Endothelial cell of umbilical vein (primary cell): ENCODE results near the gene TNFAIP8. TPM values are rescaled to one million over a fixed set of nuclear protein-coding genes. Genes with fewer than 3 reads are reported as not detected.

ENCODE experiments used
- BruUV-seq: library from RNA; stranded (reverse); fragments of 400-500 nt; replicated peaks from 2 replicates; lab custom pipeline; 2021; lab: Mats Ljungman, UMichigan
- CTCF ChIA-PET: fragments of 300-600, 350-600 bp; sonication (Branson Sonifier 250); formaldehyde crosslinking; loops from one replicate; lab custom pipeline; 2021; ENCODE audit warnings: antibody characterized with exemption, inconsistent platforms; lab: Charles Lee
- POLR2A ChIA-PET: fragments of 300-600, 350-600 bp; sonication (Branson Sonifier 250); formaldehyde crosslinking; loops from one replicate; lab custom pipeline; 2021; ENCODE audit warnings: antibody characterized with exemption, inconsistent platforms; lab: Charles Lee
- DNase-seq: peaks from one replicate; pipeline ENCODE4 v3.0.0-alpha.2; 2011; ENCODE audit warnings: low read depth, low spot score
- FAIRE-seq: peaks from 2 replicates; lab custom pipeline; 2011; peaks lifted over from hg19 to GRCh38; lab: Jason Lieb, UNC
- H2AFZ ChIP-seq: 2 replicates; pipeline ENCODE4 v1.6.0; 2012; ENCODE audit warnings: low read depth, low read length, control low read depth, inconsistent platforms
- H3K27ac ChIP-seq: 2 replicates; pipeline ENCODE4 v1.5.1; 2011; ENCODE audit warnings: low read depth, mild to moderate bottlenecking, control low read depth, low read length, moderate library complexity; ENCODE audit not compliant: insufficient read depth
- H3K27me3 ChIP-seq, 2 experiments: 2 replicates each; pipeline versions ENCODE4 v1.6.0 to v1.6.1; 2011; ENCODE audit warnings: low read length in 2 of 2, mixed read lengths in 1 of 2; ENCODE audit not compliant: control insufficient read depth in 2 of 2, insufficient read depth in 2 of 2
- H3K36me3 ChIP-seq, 2 experiments: 2 replicates in 1 of 2; 3 replicates in 1 of 2; pipeline ENCODE4 v1.5.1; 2011; ENCODE audit warnings: low read length in 2 of 2, mild to moderate bottlenecking in 1 of 2, moderate library complexity in 1 of 2; ENCODE audit not compliant: control insufficient read depth in 2 of 2, insufficient read depth in 2 of 2; ENCODE audit errors: extremely low read depth in 1 of 2
- H3K4me1 ChIP-seq: 3 replicates; pipeline ENCODE4 v1.5.1; 2011; ENCODE audit warnings: mild to moderate bottlenecking, low read length; ENCODE audit not compliant: control insufficient read depth, insufficient read depth; ENCODE audit errors: extremely low read depth
- H3K4me2 ChIP-seq: 2 replicates; pipeline ENCODE4 v1.6.1; 2011; ENCODE audit warnings: low read length, control low read depth, mixed read lengths; ENCODE audit not compliant: insufficient read depth
- H3K4me3 ChIP-seq, 3 experiments: fragments of 200-600 bp in 1 of 3; sonication (generic), shearing (Covaris generic) in 1 of 3; replicated peaks in 1 of 3; 2 replicates each; pipeline ENCODE4 v1.5.1; 2011 to 2016; ENCODE audit warnings: control low read depth in 3 of 3, low read length in 3 of 3, mild to moderate bottlenecking in 2 of 3, inconsistent platforms in 1 of 3, low read depth in 1 of 3, moderate library complexity in 1 of 3; ENCODE audit not compliant: insufficient read depth in 1 of 3
- H3K79me2 ChIP-seq: 2 replicates; pipeline ENCODE4 v1.6.0; 2012; ENCODE audit warnings: low read length, inconsistent platforms; ENCODE audit not compliant: control insufficient read depth, insufficient read depth
- H3K9ac ChIP-seq: replicated peaks from 2 replicates; pipeline ENCODE3; 2011; ENCODE audit warnings: low read length, control low read depth; ENCODE audit not compliant: insufficient read depth; ENCODE audit errors: extremely low read depth
- H3K9me1 ChIP-seq: replicated peaks from 3 replicates; pipeline ENCODE4 v1.6.0; 2011; ENCODE audit warnings: mild to moderate bottlenecking, low read length; ENCODE audit not compliant: control insufficient read depth, insufficient read depth; ENCODE audit errors: extremely low read depth
- H3K9me3 ChIP-seq: replicated peaks from 2 replicates; pipeline ENCODE4 v1.5.1; 2012; ENCODE audit warnings: low read length, inconsistent platforms; ENCODE audit not compliant: control insufficient read depth, insufficient read depth
- H4K20me1 ChIP-seq: replicated peaks from 2 replicates; pipeline ENCODE3; 2011; ENCODE audit warnings: mild to moderate bottlenecking, low read length; ENCODE audit not compliant: control insufficient read depth, insufficient read depth; ENCODE audit errors: extremely low read depth
- CTCF ChIP-seq, 2 donors: IDR thresholded peaks; 1 replicate in 1 of 2; 2 replicates in 1 of 2; pipeline ENCODE4 v1.5.1; 2011; ENCODE audit warnings: low read length in 2 of 2, mild to moderate bottlenecking in 2 of 2, moderate library complexity in 2 of 2, control low read depth in 1 of 2, inconsistent platforms in 1 of 2, low read depth in 1 of 2; ENCODE audit not compliant: insufficient read depth in 1 of 2; ENCODE audit errors: extremely low read depth in 1 of 2
- EZH2 ChIP-seq: IDR thresholded peaks from 2 replicates; pipeline ENCODE4 v1.6.1; 2012; ENCODE audit warnings: borderline replicate concordance, low read depth, mild to moderate bottlenecking, moderate library complexity, low read length, inconsistent platforms; ENCODE audit not compliant: severe bottlenecking
- FOS ChIP-seq: IDR thresholded peaks from 2 replicates; pipeline ENCODE4 v1.6.1; 2011; ENCODE audit warnings: mild to moderate bottlenecking, low read length, moderate library complexity, borderline replicate concordance; ENCODE audit not compliant: insufficient read depth
- GATA2 ChIP-seq: IDR thresholded peaks from 2 replicates; pipeline ENCODE4 v1.7.0; 2011; ENCODE audit warnings: low read depth, mild to moderate bottlenecking, moderate library complexity, mixed read lengths, low read length; ENCODE audit not compliant: insufficient read length, insufficient read depth
- JUN ChIP-seq: IDR thresholded peaks from 2 replicates; pipeline ENCODE4 v1.6.1; 2011; ENCODE audit warnings: borderline replicate concordance, low read depth; ENCODE audit not compliant: insufficient read length, insufficient read depth
- MAX ChIP-seq: IDR thresholded peaks from 2 replicates; pipeline ENCODE4 v1.6.1; 2011; ENCODE audit not compliant: insufficient read depth, insufficient read length
- MYC ChIP-seq: IDR thresholded peaks from one replicate; pipeline ENCODE4 v1.6.1; 2011; ENCODE audit warnings: mild to moderate bottlenecking, low read depth, low read length
- POLR2A ChIP-seq: IDR thresholded peaks from 2 replicates; pipeline ENCODE4 v1.6.1; 2012; ENCODE audit warnings: low read depth, mild to moderate bottlenecking, control low read depth, low read length
- POLR2AphosphoS5 ChIP-seq: IDR thresholded peaks from 2 replicates; pipeline ENCODE4 v1.6.1; 2012; ENCODE audit warnings: low read depth, mild to moderate bottlenecking, control low read depth, low read length, moderate library complexity; ENCODE audit not compliant: insufficient read depth
- dilution Hi-C: fragments of 300-500 bp; cut with MboI; formaldehyde crosslinking; loops from one replicate; pipeline ENCODE4 v1.15.0; 2019; ENCODE audit warnings: low sequenced_read_pairs; ENCODE audit not compliant: extremely low pct_ligation_motif_present
- intact Hi-C: fragments of 100-400 bp; cut with micrococcal nuclease; formaldehyde crosslinking; loops from one replicate; pipeline ENCODE4 v1.10.0; 2022
- polyA plus RNA-seq, 4 experiments: library from polyadenylated mRNA; depleted of rRNA in 3 of 4; stranded (reverse) in 3 of 4; unstranded in 1 of 4; fragments of >200 nt; gene quantifications; 2 replicates each; pipeline versions ENCODE4 v1.2.1 to v1.2.3, GENCODE V29; 2011 to 2012; ENCODE audit warnings: missing spikeins in 1 of 4
- total RNA-seq: library from RNA; stranded (reverse); gene quantifications from 2 replicates; pipeline ENCODE4 v1.2.3, GENCODE V29; 2021

The TNFAIP8 gene
- total and polyA plus RNA-seq, 2 donors (not counting 3 experiments of a cell fraction or from before 2014, with no cell fraction given), result 4.7 to 7.4 TPM

DNA sequence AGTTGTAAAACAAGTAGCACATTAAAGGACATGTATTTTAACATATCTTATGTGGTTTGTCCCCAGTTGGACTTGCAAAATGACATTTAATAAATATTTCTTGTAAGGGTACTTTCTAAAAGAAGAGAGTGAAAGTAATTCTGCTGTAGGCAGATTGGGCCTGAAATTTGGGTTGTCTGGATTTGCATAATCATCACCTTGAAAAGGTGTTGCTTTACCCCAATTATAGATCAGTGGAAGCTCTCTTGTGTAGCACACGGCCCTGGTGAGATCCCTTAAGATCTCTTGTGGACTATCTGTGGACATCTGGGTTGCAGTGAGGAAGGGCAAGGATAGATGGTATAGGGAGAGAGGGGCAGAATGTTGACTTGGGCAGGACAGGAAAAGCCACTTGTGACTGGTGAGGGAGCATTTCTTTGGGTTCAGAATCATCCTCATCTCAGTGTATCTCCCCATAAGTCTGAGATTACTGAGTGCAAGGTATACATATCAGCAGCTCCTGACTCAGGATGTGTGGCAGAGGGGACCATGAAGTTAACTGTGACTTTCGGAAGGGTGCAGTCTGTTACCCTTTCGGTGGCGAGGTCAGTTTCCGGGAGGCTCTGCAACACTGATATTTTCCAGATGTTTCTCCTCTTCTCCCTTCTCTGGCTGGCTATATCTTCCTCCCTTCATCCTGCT is 2.0 kb upstream of the TNFAIP8 start:
- no peaks in the 10 kb centered on the region for H4K20me1 ChIP-seq
- H3K27ac ChIP-seq, result no peak overlapping the region
- TF ChIP-seq EZH2 (no peak), GATA2 (no peak), POLR2A (no peak), MAX (no peak), CTCF (IDR thresholded peaks at IDR 0.05; ENCODE audit: extremely low read depth in 1 of 2, insufficient read depth in 1 of 2, low read depth in 1 of 2, low read length in 2 of 2) (no peak), POLR2AphosphoS5 (no peak), MYC (no peak), FOS (no peak), JUN (no peak)
- FAIRE-seq, result no peak
- H3K4me2 ChIP-seq, result no peak overlapping the region
- DNase-seq, result no peak
- intact Hi-C loops, result no loop called here
- no peaks in the 10 kb centered on the region for H3K9me3 ChIP-seq
- ChIA-PET CTCF (no interaction called here), POLR2A (no interaction called here)
- H2AFZ ChIP-seq, result no peak overlapping the region
- H3K27me3 ChIP-seq, result peaks cover 0 to 1% of the 10 kb centered on the region in 2 experiments
- H3K79me2 ChIP-seq, result no peaks in the 10 kb centered on the region
- no TSS peak for BruUV-seq
- dilution Hi-C loops, result no loop called here
- no peak overlapping the region for H3K9ac ChIP-seq
- no peaks in the 10 kb centered on the region for H3K36me3 ChIP-seq
- H3K9me1 ChIP-seq, result no peaks in the 10 kb centered on the region
- peaks cover 11% of the 10 kb centered on the region for H3K4me1 ChIP-seq
- no peak overlapping the region for H3K4me3 ChIP-seq
